PFSK-1 (cell line): ENCODE measurements around the gene BAIAP2L1.

Experiments used
- FOXP2 ChIP-seq: optimal IDR thresholded peaks from 2 replicates; pipeline ENCODE3; 2011; ENCODE audit warnings: borderline replicate concordance, control low read depth, inconsistent platforms; ENCODE audit not compliant: insufficient read depth; ENCODE audit errors: extremely low read length, extremely low read depth
- POLR2AphosphoS5 ChIP-seq: IDR thresholded peaks from 2 replicates; pipeline ENCODE4 v1.6.1; 2012; ENCODE audit warnings: low read depth, mild to moderate bottlenecking, control low read depth, low read length, moderate library complexity
- REST ChIP-seq, 2 experiments: IDR thresholded peaks; 2 replicates each; pipeline versions ENCODE4 v1.6.1 to v1.8.0; 2011 to 2012; ENCODE audit warnings: low read depth in 2 of 2, low read length in 2 of 2, control low read depth in 1 of 2, inconsistent platforms in 1 of 2, mild to moderate bottlenecking in 1 of 2, moderate library complexity in 1 of 2; ENCODE audit not compliant: insufficient read depth in 1 of 2
- SIN3A ChIP-seq: IDR thresholded peaks from 2 replicates; pipeline ENCODE4 v1.6.1; 2012; ENCODE audit warnings: mild to moderate bottlenecking, low read length, moderate library complexity, borderline replicate concordance; ENCODE audit not compliant: insufficient read depth
- TAF1 ChIP-seq: IDR thresholded peaks from 2 replicates; pipeline ENCODE4 v1.6.1; 2012; ENCODE audit warnings: low read length, control low read depth, borderline replicate concordance; ENCODE audit not compliant: insufficient read depth

BAIAP2L1 gene

GRCh38 chr7:98305951-98306535 lies 94.8 kb downstream of the BAIAP2L1 start:
- TF ChIP-seq POLR2AphosphoS5 (no peak), TAF1 (no peak), FOXP2 (no peak), SIN3A (no peak), REST (IDR thresholded peaks at IDR 0.05; ENCODE audit: insufficient read depth in 1 of 2, low read depth in 2 of 2, low read length in 2 of 2) (no peak)

- TF ChIP-seq REST (IDR thresholded peaks at IDR 0.05; ENCODE audit: insufficient read depth in 1 of 2, low read depth in 2 of 2, low read length in 2 of 2) = no peak
- TF ChIP-seq FOXP2 = no peak
- TF ChIP-seq POLR2AphosphoS5 = no peak
- TF ChIP-seq TAF1 = no peak
- no peak for TF ChIP-seq SIN3A
Measured at GRCh38 chr7:98303906-98304305, 97.0 kb downstream of the BAIAP2L1 start.

- TF ChIP-seq POLR2AphosphoS5 (no peak), REST (IDR thresholded peaks at IDR 0.05; ENCODE audit: insufficient read depth in 1 of 2, low read depth in 2 of 2, low read length in 2 of 2) (no peak), SIN3A (no peak), FOXP2 (no peak), TAF1 (no peak)
Measured at GRCh38 chr7:98303176-98303865, 97.6 kb downstream of the BAIAP2L1 start.

GRCh38 chr7:98301693-98302470 lies 99.0 kb downstream of the BAIAP2L1 start:
- no peak for TF ChIP-seq SIN3A
- TF ChIP-seq POLR2AphosphoS5 = no peak
- no peak for TF ChIP-seq TAF1
- TF ChIP-seq REST (IDR thresholded peaks at IDR 0.05; ENCODE audit: insufficient read depth in 1 of 2, low read depth in 2 of 2, low read length in 2 of 2) = no peak
- no peak for TF ChIP-seq FOXP2
